HEK293T (cell line): ENCODE data around the gene PARVA.

Experiments used
- BHLHE40 ChIP-seq: fragments of 450-650 bp; IDR thresholded peaks from 2 replicates; pipeline ENCODE4 v1.6.1; 2016; ENCODE audit warnings: mild to moderate bottlenecking, moderate library complexity, borderline replicate concordance
- FOXK2 ChIP-seq: fragments of 450-650 bp; IDR thresholded peaks from 2 replicates; pipeline ENCODE4 v1.6.1; 2016; ENCODE audit warnings: mild to moderate bottlenecking

DNA sequence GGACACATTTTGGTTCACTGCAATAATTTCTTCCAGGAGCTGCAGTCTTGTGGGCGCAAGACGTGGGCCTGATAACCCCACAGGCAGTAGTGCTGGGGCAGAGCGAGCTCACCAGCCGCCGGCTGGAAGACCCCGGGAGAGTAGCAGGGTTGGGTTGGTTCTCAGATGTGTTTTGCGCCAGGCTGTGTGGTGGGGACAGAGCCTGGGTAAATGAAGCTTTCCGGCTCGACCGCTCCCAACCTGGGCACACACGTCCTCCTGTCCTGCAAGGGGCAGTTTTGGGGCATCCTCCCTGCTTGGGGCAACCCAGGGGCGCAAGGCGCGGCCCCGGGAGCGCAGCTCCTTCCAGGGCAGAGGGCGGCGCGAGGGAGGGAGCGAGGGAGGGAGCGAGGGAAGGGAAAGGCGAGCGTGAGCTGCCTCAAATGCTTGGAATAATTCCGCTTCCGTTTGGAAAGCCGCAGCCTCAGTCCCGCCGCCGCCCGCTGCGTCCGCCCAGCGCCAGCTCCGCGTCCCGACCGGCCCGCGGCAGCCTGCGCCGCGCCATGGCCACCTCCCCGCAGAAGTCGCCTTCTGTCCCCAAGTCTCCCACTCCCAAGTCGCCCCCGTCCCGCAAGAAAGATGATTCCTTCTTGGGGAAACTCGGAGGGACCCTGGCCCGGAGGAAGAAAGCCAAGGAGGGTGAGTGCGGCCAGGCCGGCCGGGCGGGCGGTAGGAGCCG is at the start of gene PARVA:
- TF ChIP-seq BHLHE40 (no peak), FOXK2 (no peak)
